Neuronal stem cell (in vitro differentiated cells): ENCODE data around the gene WWOX.

Experiments
- DNase-seq: peaks from one replicate; pipeline ENCODE4 v3.0.0-alpha.2; 2013; ENCODE audit warnings: low spot score
- H2AFZ ChIP-seq: one replicate; pipeline ENCODE4 v1.6.1; 2013; ENCODE audit warnings: mild to moderate bottlenecking, low read length, inconsistent platforms
- H2AK5ac ChIP-seq: 2 replicates; pipeline ENCODE4 v1.6.1; 2013; ENCODE audit warnings: low read depth, mild to moderate bottlenecking, inconsistent platforms, low read length, moderate library complexity, mixed read lengths
- H2BK120ac ChIP-seq: 2 replicates; pipeline ENCODE4 v1.6.1; 2013; ENCODE audit warnings: low read depth, mild to moderate bottlenecking, inconsistent platforms, low read length, moderate library complexity, mixed read lengths
- H2BK12ac ChIP-seq: one replicate; pipeline ENCODE4 v1.6.1; 2013; ENCODE audit warnings: low read length, inconsistent platforms
- H2BK15ac ChIP-seq: 2 replicates; pipeline ENCODE4 v1.6.1; 2013; ENCODE audit warnings: mild to moderate bottlenecking, low read length, inconsistent platforms, mixed read lengths
- H2BK5ac ChIP-seq: one replicate; pipeline ENCODE4 v1.6.1; 2013; ENCODE audit warnings: inconsistent platforms, mild to moderate bottlenecking, low read length, moderate library complexity
- H3K14ac ChIP-seq: one replicate; pipeline ENCODE4 v1.6.1; 2013; ENCODE audit warnings: low read length, inconsistent platforms
- H3K18ac ChIP-seq: 2 replicates; pipeline ENCODE4 v1.6.1; 2013; ENCODE audit warnings: low read length, inconsistent platforms
- H3K23ac ChIP-seq: 2 replicates; pipeline ENCODE4 v1.6.1; 2013; ENCODE audit warnings: low read depth, mild to moderate bottlenecking, mixed read lengths, low read length, inconsistent platforms; ENCODE audit not compliant: poor library complexity
- H3K27ac ChIP-seq: replicated peaks from 3 replicates; pipeline ENCODE4 v1.5.1; 2013; ENCODE audit warnings: low read length, inconsistent platforms
- H3K27me3 ChIP-seq, 3 experiments: 2 replicates each; pipeline ENCODE4 v1.6.1; 2013; ENCODE audit warnings: low read length in 3 of 3, mild to moderate bottlenecking in 2 of 3, inconsistent platforms in 1 of 3, low read depth in 1 of 3, mixed read lengths in 1 of 3, moderate library complexity in 1 of 3; ENCODE audit not compliant: control insufficient read depth in 3 of 3, insufficient read depth in 3 of 3
- H3K36me3 ChIP-seq, 2 donors: replicated peaks in 1 of 2; 2 replicates each; pipeline ENCODE4 v1.6.1; 2013; ENCODE audit warnings: low read length in 2 of 2; ENCODE audit not compliant: control insufficient read depth in 2 of 2, insufficient read depth in 2 of 2
- H3K4ac ChIP-seq: 2 replicates; pipeline ENCODE4 v1.6.1; 2013; ENCODE audit warnings: inconsistent platforms, mild to moderate bottlenecking, low read length, moderate library complexity
- H3K4me1 ChIP-seq, 2 donors: 1 replicate in 1 of 2; 2 replicates in 1 of 2; pipeline ENCODE4 v1.6.1; 2013; ENCODE audit warnings: low read length in 2 of 2, low read depth in 1 of 2; ENCODE audit not compliant: control insufficient read depth in 2 of 2, insufficient read depth in 1 of 2
- H3K4me2 ChIP-seq: one replicate; pipeline ENCODE4 v1.6.1; 2013; ENCODE audit warnings: mild to moderate bottlenecking, low read length, inconsistent platforms; ENCODE audit not compliant: insufficient read depth, poor library complexity, severe bottlenecking
- H3K4me3 ChIP-seq, 2 donors: 2 replicates each; pipeline ENCODE4 v1.5.1; 2013; ENCODE audit warnings: low read length in 2 of 2, mild to moderate bottlenecking in 2 of 2, inconsistent platforms in 1 of 2, moderate library complexity in 1 of 2
- H3K79me1 ChIP-seq: one replicate; pipeline ENCODE4 v1.6.1; 2013; ENCODE audit warnings: low read depth, mild to moderate bottlenecking, inconsistent platforms, low read length, moderate library complexity
- H3K9ac ChIP-seq: one replicate; pipeline ENCODE4 v1.6.1; 2013; ENCODE audit warnings: mild to moderate bottlenecking, low read depth, low read length, inconsistent platforms; ENCODE audit not compliant: poor library complexity
- H3K9me3 ChIP-seq, 2 donors: replicated peaks in 1 of 2; 2 replicates each; pipeline versions ENCODE3 to v1.6.1; 2013; ENCODE audit warnings: low read length in 2 of 2, mild to moderate bottlenecking in 2 of 2, inconsistent platforms in 1 of 2, low read depth in 1 of 2, mixed read lengths in 1 of 2, moderate library complexity in 1 of 2; ENCODE audit not compliant: control insufficient read depth in 2 of 2, insufficient read depth in 1 of 2
- H4K8ac ChIP-seq: one replicate; pipeline ENCODE4 v1.6.1; 2013; ENCODE audit warnings: low read depth, mild to moderate bottlenecking, inconsistent platforms, low read length, moderate library complexity
- H4K91ac ChIP-seq: one replicate; pipeline ENCODE4 v1.6.1; 2013; ENCODE audit warnings: low read length, low read depth, mild to moderate bottlenecking, inconsistent platforms; ENCODE audit not compliant: poor library complexity
- WGBS, 2 donors: extraction: QIAGEN DNeasy Blood & Tissue Kit; methylation state at CpG; one replicate each; pipeline ENCODE4 v1.1.7; 2013; ENCODE audit warnings: missing lambda C conversion rate in 2 of 2, mixed read lengths in 1 of 2; ENCODE audit not compliant: insufficient read length in 2 of 2, insufficient replicate concordance in 1 of 2; ENCODE audit errors: extremely low coverage in 2 of 2; 5-methylcytosine and 5-hydroxymethylcytosine counted together

The WWOX gene

GRCh38 chr16:78998879-78999278 lies 899.4 kb downstream of the WWOX start:
- Histone ChIP-seq H2BK12ac (no peak overlapping the region), H3K4me3 (no peak overlapping the region), H3K27me3 (no peaks in the 10 kb centered on the region), H4K91ac (no peak overlapping the region), H3K18ac (no peak overlapping the region), H2AFZ (no peak overlapping the region), H3K27ac (no peak overlapping the region), H4K8ac (no peak overlapping the region), H3K9ac (no peak overlapping the region), H3K14ac (no peak overlapping the region), H2AK5ac (no peak overlapping the region), H3K4me1 (peaks cover 16 to 19% of the 10 kb centered on the region in 2 donors), H3K79me1 (no peaks in the 10 kb centered on the region), H3K36me3 (no peaks in the 10 kb centered on the region), H3K4me2 (no peak overlapping the region), H2BK15ac (no peak overlapping the region), H2BK120ac (no peak overlapping the region), H2BK5ac (no peak overlapping the region), H3K4ac (no peak overlapping the region), H3K9me3 (peaks cover 0 to 3% of the 10 kb centered on the region in 2 donors), H3K23ac (no peak overlapping the region)
- WGBS, 2 donors, result no CpG with 5 or more reads among the region's 11 CpGs
- no peak for DNase-seq

GRCh38 chr16:79001156-79001967 lies 901.9 kb downstream of the WWOX start:
- no peaks in the 10 kb centered on the region for H3K79me1 ChIP-seq

GRCh38 chr16:79003026-79003609 lies 903.7 kb downstream of the WWOX start:
- H3K4me3 ChIP-seq, result no peak overlapping the region
- H3K79me1 ChIP-seq, result no peaks in the 10 kb centered on the region
- H3K18ac ChIP-seq, result peak overlapping the region; percentile 15
- peaks cover 10 to 13% of the 10 kb centered on the region in 2 donors for H3K4me1 ChIP-seq
- H2BK5ac ChIP-seq, result no peak overlapping the region
- H4K91ac ChIP-seq, result no peak overlapping the region
- no peak overlapping the region for H2BK12ac ChIP-seq
- no peak overlapping the region for H3K9ac ChIP-seq
- H3K4ac ChIP-seq, result no peak overlapping the region
- no peak for DNase-seq
- H3K9me3 ChIP-seq, result peaks cover 0 to 3% of the 10 kb centered on the region in 2 donors
- H3K4me2 ChIP-seq, result no peak overlapping the region
- no peak overlapping the region for H3K27ac ChIP-seq
- no peak overlapping the region for H3K14ac ChIP-seq
- no peak overlapping the region for H2AFZ ChIP-seq
- H2BK15ac ChIP-seq, result no peak overlapping the region
- H3K27me3 ChIP-seq, result no peaks in the 10 kb centered on the region
- no peak overlapping the region for H3K23ac ChIP-seq
- H4K8ac ChIP-seq, result no peak overlapping the region
- no peaks in the 10 kb centered on the region for H3K36me3 ChIP-seq
- no peak overlapping the region for H2AK5ac ChIP-seq
- H2BK120ac ChIP-seq, result no peak overlapping the region
- no CpG with 5 or more reads among the region's 7 CpGs for WGBS, 2 donors

More at GRCh38 chr16:79001156-79001967, 901.9 kb downstream of the WWOX start:
- H4K8ac ChIP-seq, result no peak overlapping the region
- DNase-seq, result peak; percentile 40
- H3K4me2 ChIP-seq, result no peak overlapping the region
- no peak overlapping the region for H3K23ac ChIP-seq
- H3K4me3 ChIP-seq, result no peak overlapping the region
- no peaks in the 10 kb centered on the region for H3K36me3 ChIP-seq
- H3K9ac ChIP-seq, result no peak overlapping the region
- H3K4me1 ChIP-seq, result peaks cover 10 to 13% of the 10 kb centered on the region in 2 donors
- H3K27me3 ChIP-seq, result no peaks in the 10 kb centered on the region
- H2AFZ ChIP-seq, result peak overlapping the region; percentile 61
- no CpG with 5 or more reads among the region's 10 CpGs for WGBS, 2 donors
- H2BK15ac ChIP-seq, result no peak overlapping the region
- H3K9me3 ChIP-seq, result peaks cover 0 to 3% of the 10 kb centered on the region in 2 donors
- no peak overlapping the region for H3K18ac ChIP-seq
- H2BK12ac ChIP-seq, result no peak overlapping the region
- no peak overlapping the region for H3K14ac ChIP-seq
- no peak overlapping the region for H2AK5ac ChIP-seq
- H3K4ac ChIP-seq, result no peak overlapping the region
- no peak overlapping the region for H4K91ac ChIP-seq
- no peak overlapping the region for H2BK120ac ChIP-seq
- H3K27ac ChIP-seq, result peak overlapping the region; percentile 63
- H2BK5ac ChIP-seq, result no peak overlapping the region

- no peak overlapping the region for H4K8ac ChIP-seq
- H2BK5ac ChIP-seq, result no peak overlapping the region
- no peak overlapping the region for H3K9ac ChIP-seq
- no peak overlapping the region for H3K23ac ChIP-seq
- no peak overlapping the region for H2AFZ ChIP-seq
- H3K4me1 ChIP-seq, result peaks cover 10 to 13% of the 10 kb centered on the region in 2 donors
- H4K91ac ChIP-seq, result no peak overlapping the region
- no CpG with 5 or more reads among the region's 12 CpGs for WGBS, 2 donors
- H3K4ac ChIP-seq, result no peak overlapping the region
- peak overlapping the region; percentile 1 for H2BK15ac ChIP-seq
- H2AK5ac ChIP-seq, result no peak overlapping the region
- no peak overlapping the region for H2BK12ac ChIP-seq
- H3K27ac ChIP-seq, result no peak overlapping the region
- H3K9me3 ChIP-seq, result peaks cover 0 to 3% of the 10 kb centered on the region in 2 donors
- H3K4me3 ChIP-seq, result no peak overlapping the region
- no peaks in the 10 kb centered on the region for H3K79me1 ChIP-seq
- no peaks in the 10 kb centered on the region for H3K27me3 ChIP-seq
- no peak for DNase-seq
- no peak overlapping the region for H3K14ac ChIP-seq
- H2BK120ac ChIP-seq, result no peak overlapping the region
- no peak overlapping the region for H3K18ac ChIP-seq
- H3K4me2 ChIP-seq, result no peak overlapping the region
- H3K36me3 ChIP-seq, result no peaks in the 10 kb centered on the region
Observed at GRCh38 chr16:79004309-79004708, 904.9 kb downstream of the WWOX start.
